GM12878 (cell line): Measurements from ENCODE around the gene NUMB.

Source experiments
- BRCA1 ChIP-seq: IDR thresholded peaks from 2 replicates; pipeline ENCODE4 v1.6.1; 2011; ENCODE audit warnings: low read depth, low read length, improper control_type of control experiment
- CBFB ChIP-seq: IDR thresholded peaks from 2 replicates; pipeline ENCODE4 v1.6.1; 2016; ENCODE audit warnings: antibody characterized with exemption, low read depth
- EP300 ChIP-seq, 2 experiments: fragments of 150-350 bp in 1 of 2; IDR thresholded peaks; 2 replicates each; pipeline ENCODE4 v1.6.1; 2011 to 2012; ENCODE audit warnings: low read depth in 2 of 2, low read length in 2 of 2, borderline replicate concordance in 1 of 2, improper control_type of control experiment in 1 of 2, inconsistent platforms in 1 of 2; ENCODE audit not compliant: control insufficient read depth in 1 of 2
- HCFC1 ChIP-seq: fragments of 150-350 bp; IDR thresholded peaks from 2 replicates; pipeline ENCODE4 v1.6.1; 2014; ENCODE audit warnings: low read length
- HDAC6 ChIP-seq: fragments of 200-600 bp; sonication (generic); IDR thresholded peaks from one replicate; pipeline ENCODE4 v1.8.0; 2017; ENCODE audit warnings: antibody characterized with exemption; ENCODE audit not compliant: unreplicated experiment
- NBN ChIP-seq: fragments of 450-650 bp; IDR thresholded peaks from 2 replicates; pipeline ENCODE4 v1.6.1; 2016
- NR2C2 ChIP-seq: IDR thresholded peaks from 2 replicates; pipeline ENCODE4 v1.6.1; 2011; ENCODE audit warnings: borderline replicate concordance, low read depth; ENCODE audit not compliant: control insufficient read depth, insufficient read length
- POLR2AphosphoS5 ChIP-seq: IDR thresholded peaks from 2 replicates; pipeline ENCODE4 v1.6.1; 2011; ENCODE audit warnings: mild to moderate bottlenecking, low read length, inconsistent platforms
- TAF1 ChIP-seq: IDR thresholded peaks from 2 replicates; pipeline ENCODE4 v1.6.1; 2011; ENCODE audit warnings: mild to moderate bottlenecking, low read depth, low read length, borderline replicate concordance
- ZNF24 ChIP-seq: fragments of 450-650 bp; IDR thresholded peaks from 2 replicates; pipeline ENCODE4 v1.6.1; 2017; ENCODE audit warnings: antibody characterized with exemption, mild to moderate bottlenecking
- TF ChIP-seq, protein P1 (sequence below), 3 experiments: IDR thresholded peaks in 2 of 3; conservative IDR thresholded peaks in 1 of 3; 2 replicates each; pipeline ENCODE4 v1.5.1; 2011; ENCODE audit warnings: low read depth in 3 of 3, low read length in 3 of 3, mild to moderate bottlenecking in 3 of 3, control low read depth in 2 of 3, moderate library complexity in 2 of 3, inconsistent platforms in 1 of 3, mixed read lengths in 1 of 3; ENCODE audit not compliant: control insufficient read depth in 2 of 3, insufficient read depth in 1 of 3; ENCODE audit errors: extremely low read depth in 1 of 3
- TF ChIP-seq, protein P2 (sequence below): fragments of 450-650 bp; IDR thresholded peaks from 2 replicates; pipeline ENCODE4 v1.6.1; 2018; ENCODE audit warnings: borderline replicate concordance, mild to moderate bottlenecking; ENCODE audit not compliant: partially characterized antibody
- TF ChIP-seq, protein P3 (sequence below): fragments of 450-650 bp; IDR thresholded peaks from 2 replicates; pipeline ENCODE4 v1.6.1; 2018; ENCODE audit warnings: mild to moderate bottlenecking, low read depth, moderate library complexity; ENCODE audit not compliant: partially characterized antibody

DNA sequence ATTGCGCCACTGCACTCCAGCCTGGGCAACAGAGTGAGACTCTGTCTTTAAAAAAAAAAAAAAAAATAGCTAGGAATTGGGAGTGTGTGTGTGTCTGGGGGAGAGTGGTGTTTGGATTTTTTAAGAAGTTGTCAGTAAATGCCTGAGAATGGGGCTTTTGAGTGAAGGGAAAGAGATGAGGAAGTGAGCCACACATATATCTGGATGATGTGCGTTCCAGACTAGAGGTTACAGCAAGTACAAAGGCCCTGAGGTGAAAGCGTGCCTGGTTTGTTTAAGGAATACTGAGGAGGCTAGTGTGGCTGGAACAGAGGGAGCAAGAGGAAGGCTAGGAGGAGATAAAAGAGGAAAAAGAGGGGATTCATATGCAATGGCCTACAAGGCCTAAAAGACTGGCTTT, 151.1 kb downstream of the NUMB start:
- TF ChIP-seq ZNF24 (no peak), NR2C2 (no peak), HCFC1 (no peak), TAF1 (no peak), NBN (no peak), BRCA1 (no peak), POLR2AphosphoS5 (no peak), HDAC6 (no peak), CBFB (no peak), EP300 (IDR thresholded peaks at IDR 0.05; ENCODE audit: borderline replicate concordance in 1 of 2, control insufficient read depth in 1 of 2, low read depth in 2 of 2, low read length in 2 of 2) (no peak)
- TF ChIP-seq, protein P1, sequence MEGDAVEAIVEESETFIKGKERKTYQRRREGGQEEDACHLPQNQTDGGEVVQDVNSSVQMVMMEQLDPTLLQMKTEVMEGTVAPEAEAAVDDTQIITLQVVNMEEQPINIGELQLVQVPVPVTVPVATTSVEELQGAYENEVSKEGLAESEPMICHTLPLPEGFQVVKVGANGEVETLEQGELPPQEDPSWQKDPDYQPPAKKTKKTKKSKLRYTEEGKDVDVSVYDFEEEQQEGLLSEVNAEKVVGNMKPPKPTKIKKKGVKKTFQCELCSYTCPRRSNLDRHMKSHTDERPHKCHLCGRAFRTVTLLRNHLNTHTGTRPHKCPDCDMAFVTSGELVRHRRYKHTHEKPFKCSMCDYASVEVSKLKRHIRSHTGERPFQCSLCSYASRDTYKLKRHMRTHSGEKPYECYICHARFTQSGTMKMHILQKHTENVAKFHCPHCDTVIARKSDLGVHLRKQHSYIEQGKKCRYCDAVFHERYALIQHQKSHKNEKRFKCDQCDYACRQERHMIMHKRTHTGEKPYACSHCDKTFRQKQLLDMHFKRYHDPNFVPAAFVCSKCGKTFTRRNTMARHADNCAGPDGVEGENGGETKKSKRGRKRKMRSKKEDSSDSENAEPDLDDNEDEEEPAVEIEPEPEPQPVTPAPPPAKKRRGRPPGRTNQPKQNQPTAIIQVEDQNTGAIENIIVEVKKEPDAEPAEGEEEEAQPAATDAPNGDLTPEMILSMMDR (IDR thresholded peaks at IDR 0.05 in 2 of 3, conservative IDR thresholded peaks at IDR 0.05 in 1 of 3; ENCODE audit: control insufficient read depth in 2 of 3, extremely low read depth in 1 of 3, insufficient read depth in 1 of 3, low read depth in 3 of 3, low read length in 3 of 3) = no peak
- TF ChIP-seq, protein P2, sequence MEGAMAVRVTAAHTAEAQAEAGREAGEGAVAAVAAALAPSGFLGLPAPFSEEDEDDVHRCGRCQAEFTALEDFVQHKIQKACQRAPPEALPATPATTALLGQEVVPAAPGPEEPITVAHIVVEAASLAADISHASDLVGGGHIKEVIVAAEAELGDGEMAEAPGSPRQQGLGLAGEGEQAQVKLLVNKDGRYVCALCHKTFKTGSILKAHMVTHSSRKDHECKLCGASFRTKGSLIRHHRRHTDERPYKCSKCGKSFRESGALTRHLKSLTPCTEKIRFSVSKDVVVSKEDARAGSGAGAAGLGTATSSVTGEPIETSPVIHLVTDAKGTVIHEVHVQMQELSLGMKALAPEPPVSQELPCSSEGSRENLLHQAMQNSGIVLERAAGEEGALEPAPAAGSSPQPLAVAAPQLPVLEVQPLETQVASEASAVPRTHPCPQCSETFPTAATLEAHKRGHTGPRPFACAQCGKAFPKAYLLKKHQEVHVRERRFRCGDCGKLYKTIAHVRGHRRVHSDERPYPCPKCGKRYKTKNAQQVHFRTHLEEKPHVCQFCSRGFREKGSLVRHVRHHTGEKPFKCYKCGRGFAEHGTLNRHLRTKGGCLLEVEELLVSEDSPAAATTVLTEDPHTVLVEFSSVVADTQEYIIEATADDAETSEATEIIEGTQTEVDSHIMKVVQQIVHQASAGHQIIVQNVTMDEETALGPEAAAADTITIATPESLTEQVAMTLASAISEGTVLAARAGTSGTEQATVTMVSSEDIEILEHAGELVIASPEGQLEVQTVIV = no peak
- TF ChIP-seq, protein P3, sequence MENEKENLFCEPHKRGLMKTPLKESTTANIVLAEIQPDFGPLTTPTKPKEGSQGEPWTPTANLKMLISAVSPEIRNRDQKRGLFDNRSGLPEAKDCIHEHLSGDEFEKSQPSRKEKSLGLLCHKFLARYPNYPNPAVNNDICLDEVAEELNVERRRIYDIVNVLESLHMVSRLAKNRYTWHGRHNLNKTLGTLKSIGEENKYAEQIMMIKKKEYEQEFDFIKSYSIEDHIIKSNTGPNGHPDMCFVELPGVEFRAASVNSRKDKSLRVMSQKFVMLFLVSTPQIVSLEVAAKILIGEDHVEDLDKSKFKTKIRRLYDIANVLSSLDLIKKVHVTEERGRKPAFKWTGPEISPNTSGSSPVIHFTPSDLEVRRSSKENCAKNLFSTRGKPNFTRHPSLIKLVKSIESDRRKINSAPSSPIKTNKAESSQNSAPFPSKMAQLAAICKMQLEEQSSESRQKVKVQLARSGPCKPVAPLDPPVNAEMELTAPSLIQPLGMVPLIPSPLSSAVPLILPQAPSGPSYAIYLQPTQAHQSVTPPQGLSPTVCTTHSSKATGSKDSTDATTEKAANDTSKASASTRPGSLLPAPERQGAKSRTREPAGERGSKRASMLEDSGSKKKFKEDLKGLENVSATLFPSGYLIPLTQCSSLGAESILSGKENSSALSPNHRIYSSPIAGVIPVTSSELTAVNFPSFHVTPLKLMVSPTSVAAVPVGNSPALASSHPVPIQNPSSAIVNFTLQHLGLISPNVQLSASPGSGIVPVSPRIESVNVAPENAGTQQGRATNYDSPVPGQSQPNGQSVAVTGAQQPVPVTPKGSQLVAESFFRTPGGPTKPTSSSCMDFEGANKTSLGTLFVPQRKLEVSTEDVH = no peak
